ENCODE results near the gene EMC1. TPM values are rescaled to one million over a fixed set of nuclear protein-coding genes. Genes with fewer than 3 reads are reported as not detected.

The EMC1 gene
- total RNA-seq, 2 experiments from 2014 or later, result 41.3 to 50.1 TPM

DNA sequence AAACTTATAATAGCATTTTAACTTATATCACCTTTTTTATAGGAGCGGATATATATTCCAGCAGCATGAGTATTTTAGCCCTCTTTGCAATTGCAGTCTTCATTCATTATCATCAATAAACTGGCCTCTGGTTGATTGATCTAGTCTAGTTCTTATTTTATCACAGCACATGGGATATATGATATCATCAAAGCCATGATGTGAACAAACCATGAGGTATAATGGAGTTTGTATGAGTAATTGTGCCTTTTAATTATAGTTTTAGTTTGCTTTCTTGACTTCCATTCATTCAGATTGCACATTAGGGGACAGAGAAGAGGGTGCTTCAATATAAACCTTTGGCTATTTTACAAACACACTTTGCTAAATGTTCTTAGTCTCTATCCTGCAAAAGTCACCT, 37.7 kb downstream of the EMC1 start:
- Histone ChIP-seq H3K9me3 (ENCODE audit: low read length) (no peaks in the 10 kb centered on the region), H4K20me1 (ENCODE audit: insufficient read depth, low read length) (peaks cover 14% of the 10 kb centered on the region), H3K36me3 (ENCODE audit: insufficient read depth, low read length) (peaks cover 69% of the 10 kb centered on the region), H3K9me2 (ENCODE audit: insufficient read depth, low read length) (no peaks in the 10 kb centered on the region), H3K4me1 (ENCODE audit: insufficient read depth, low read length, poor library complexity, severe bottlenecking) (peaks cover 26% of the 10 kb centered on the region), H3K4me2 (ENCODE audit: low read length) (peak overlapping the region; percentile 90), H2AFZ (ENCODE audit: low read length) (no peak overlapping the region), H3K79me2 (ENCODE audit: insufficient read depth, low read depth, low read length) (peaks cover 82% of the 10 kb centered on the region), H3K27ac (ENCODE audit: low read depth, low read length, poor library complexity, severe bottlenecking) (no peak overlapping the region), H3K4me3 (ENCODE audit: low read depth, low read length, poor library complexity, severe bottlenecking) (no peak overlapping the region)
- ChIA-PET CTCF (ENCODE audit: unreplicated experiment) (no interaction called here), POLR2A (no interaction called here)
- DNase-seq (ENCODE audit: low spot score), result no peak
- no peak for TF ChIP-seq EZH2phosphoT487 (IDR thresholded peaks at IDR 0.05; ENCODE audit: borderline replicate concordance, low read depth, low read length)
- TF ChIP-seq, protein P1, sequence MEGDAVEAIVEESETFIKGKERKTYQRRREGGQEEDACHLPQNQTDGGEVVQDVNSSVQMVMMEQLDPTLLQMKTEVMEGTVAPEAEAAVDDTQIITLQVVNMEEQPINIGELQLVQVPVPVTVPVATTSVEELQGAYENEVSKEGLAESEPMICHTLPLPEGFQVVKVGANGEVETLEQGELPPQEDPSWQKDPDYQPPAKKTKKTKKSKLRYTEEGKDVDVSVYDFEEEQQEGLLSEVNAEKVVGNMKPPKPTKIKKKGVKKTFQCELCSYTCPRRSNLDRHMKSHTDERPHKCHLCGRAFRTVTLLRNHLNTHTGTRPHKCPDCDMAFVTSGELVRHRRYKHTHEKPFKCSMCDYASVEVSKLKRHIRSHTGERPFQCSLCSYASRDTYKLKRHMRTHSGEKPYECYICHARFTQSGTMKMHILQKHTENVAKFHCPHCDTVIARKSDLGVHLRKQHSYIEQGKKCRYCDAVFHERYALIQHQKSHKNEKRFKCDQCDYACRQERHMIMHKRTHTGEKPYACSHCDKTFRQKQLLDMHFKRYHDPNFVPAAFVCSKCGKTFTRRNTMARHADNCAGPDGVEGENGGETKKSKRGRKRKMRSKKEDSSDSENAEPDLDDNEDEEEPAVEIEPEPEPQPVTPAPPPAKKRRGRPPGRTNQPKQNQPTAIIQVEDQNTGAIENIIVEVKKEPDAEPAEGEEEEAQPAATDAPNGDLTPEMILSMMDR (conservative IDR thresholded peaks at IDR 0.05; ENCODE audit: low read length), result no peak
- intact Hi-C loops (cut with micrococcal nuclease; ENCODE audit: unreplicated experiment), result no loop called here
- BruUV-seq (replicated peaks), result no TSS peak

DNA sequence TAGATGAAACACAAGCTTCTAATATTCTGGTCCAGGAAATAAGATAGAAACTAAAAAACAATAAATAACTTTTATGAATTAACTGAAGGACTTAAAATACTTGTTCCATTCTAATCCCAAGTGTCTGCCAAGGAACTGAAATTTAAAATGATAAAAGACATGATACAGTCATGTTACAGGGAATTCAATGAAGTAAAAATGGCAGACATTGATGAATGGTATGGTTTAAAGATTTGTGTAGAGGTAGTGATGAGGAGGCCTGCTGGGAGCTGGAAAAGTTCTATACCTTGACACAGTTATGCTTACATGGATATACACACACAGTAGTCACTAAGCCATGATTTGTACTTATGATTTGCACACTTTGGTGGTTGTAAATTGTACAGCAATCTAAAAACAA, 39.2 kb downstream of the EMC1 start:
- Histone ChIP-seq H3K9me3 (ENCODE audit: low read length) (no peaks in the 10 kb centered on the region), H3K27ac (ENCODE audit: low read depth, low read length, poor library complexity, severe bottlenecking) (no peak overlapping the region), H2AFZ (ENCODE audit: low read length) (no peak overlapping the region), H3K4me3 (ENCODE audit: low read depth, low read length, poor library complexity, severe bottlenecking) (peak overlapping the region; percentile 92), H3K4me1 (ENCODE audit: insufficient read depth, low read length, poor library complexity, severe bottlenecking) (peaks cover 38% of the 10 kb centered on the region), H3K36me3 (ENCODE audit: insufficient read depth, low read length) (peaks cover 63% of the 10 kb centered on the region), H3K9me2 (ENCODE audit: insufficient read depth, low read length) (no peaks in the 10 kb centered on the region), H3K79me2 (ENCODE audit: insufficient read depth, low read depth, low read length) (peaks cover 88% of the 10 kb centered on the region), H4K20me1 (ENCODE audit: insufficient read depth, low read length) (peaks cover 14% of the 10 kb centered on the region), H3K4me2 (ENCODE audit: low read length) (peak overlapping the region; percentile 90)
- ChIA-PET POLR2A (no interaction called here), CTCF (ENCODE audit: unreplicated experiment) (no interaction called here)
- TF ChIP-seq, protein P1 (conservative IDR thresholded peaks at IDR 0.05; ENCODE audit: low read length), result no peak
- no peak for TF ChIP-seq EZH2phosphoT487 (IDR thresholded peaks at IDR 0.05; ENCODE audit: borderline replicate concordance, low read depth, low read length)
- no peak for DNase-seq (ENCODE audit: low spot score)
- intact Hi-C loops (cut with micrococcal nuclease; ENCODE audit: unreplicated experiment), result no loop called here
- BruUV-seq (replicated peaks), result no TSS peak

DNA sequence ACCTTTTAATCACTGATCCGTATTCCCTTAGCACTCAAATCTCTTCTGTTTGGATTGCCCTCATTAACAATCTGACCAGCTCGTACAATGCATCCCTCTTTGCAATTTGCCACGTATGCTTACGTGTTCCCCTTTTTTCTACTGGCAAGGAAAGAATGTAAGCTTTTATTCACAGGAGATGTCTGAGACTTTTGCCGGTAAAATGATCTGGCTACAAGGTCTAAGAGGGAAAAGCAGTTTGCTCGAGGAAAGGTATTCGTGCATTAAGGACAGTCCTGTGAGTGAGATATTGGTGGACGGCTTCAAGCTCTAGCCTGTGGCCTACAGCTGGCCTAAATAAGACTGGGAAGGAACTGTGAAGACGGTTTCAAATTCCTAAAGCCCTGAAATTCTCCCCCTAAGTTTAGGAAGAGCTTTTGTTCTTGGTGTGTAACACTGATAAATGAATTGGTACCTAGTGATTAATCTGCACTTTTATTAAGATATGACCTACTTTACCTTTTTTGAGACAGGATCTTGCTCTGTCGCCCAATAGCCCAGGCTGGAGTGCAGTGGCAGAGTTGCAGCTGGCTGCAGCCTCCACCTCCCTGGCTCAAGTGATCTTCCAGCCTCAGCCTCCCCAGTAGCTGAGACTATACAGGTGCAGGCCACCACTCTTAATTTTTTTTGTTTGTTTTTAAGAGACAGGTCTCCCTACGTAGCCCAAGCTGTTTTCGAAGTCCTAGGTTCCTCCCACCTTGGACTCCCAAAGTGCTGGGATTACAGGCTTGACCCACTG, 40.4 kb downstream of the EMC1 start:
- Histone ChIP-seq H2AFZ (ENCODE audit: low read length) (peak overlapping the region; percentile 20; the same call in 1 of the 2 replicates), H4K20me1 (ENCODE audit: insufficient read depth, low read length) (peaks cover 20% of the 10 kb centered on the region), H3K79me2 (ENCODE audit: insufficient read depth, low read depth, low read length) (peaks cover 90% of the 10 kb centered on the region), H3K4me1 (ENCODE audit: insufficient read depth, low read length, poor library complexity, severe bottlenecking) (peaks cover 46% of the 10 kb centered on the region), H3K9me2 (ENCODE audit: insufficient read depth, low read length) (no peaks in the 10 kb centered on the region), H3K27ac (ENCODE audit: low read depth, low read length, poor library complexity, severe bottlenecking) (peak overlapping the region; percentile 78), H3K4me2 (ENCODE audit: low read length) (peak overlapping the region; percentile 90), H3K4me3 (ENCODE audit: low read depth, low read length, poor library complexity, severe bottlenecking) (peak overlapping the region; percentile 92), H3K36me3 (ENCODE audit: insufficient read depth, low read length) (peaks cover 57% of the 10 kb centered on the region), H3K9me3 (ENCODE audit: low read length) (no peaks in the 10 kb centered on the region)
- peak; percentile 37 for DNase-seq (ENCODE audit: low spot score)
- TSS peak; percentile 82 for BruUV-seq (replicated peaks)
- no peak for TF ChIP-seq EZH2phosphoT487 (IDR thresholded peaks at IDR 0.05; ENCODE audit: borderline replicate concordance, low read depth, low read length)
- TF ChIP-seq, protein P1 (conservative IDR thresholded peaks at IDR 0.05; ENCODE audit: low read length), result no peak
- ChIA-PET CTCF (ENCODE audit: unreplicated experiment) (no interaction called here), POLR2A (interaction anchor here (0.5 to 0.9 kb wide), 3 partner anchors 9 to 42 kb away, joined by 3 read pairs; no protein-coding TSS in a partner anchor)
- intact Hi-C loops (cut with micrococcal nuclease; ENCODE audit: unreplicated experiment), result loop anchor here (1.0 kb wide), 1 partner anchor 40 kb away; the partner anchor contains the start of genes EMC1 and MRTO4

Measured in OCI-LY7 (cell line).